HG03139 (cell line): Measurements from ENCODE around the gene GGTLC1.
A peak's percentile ranks its signal among the peaks of the same experiment; 100 is the strongest.

Source experiments
- ATAC-seq: cut with Tn5 transposase; IDR thresholded peaks from one replicate; pipeline ENCODE4 v1.9.1; 2021; ENCODE audit not compliant: unreplicated experiment

Gene GGTLC1

DNA sequence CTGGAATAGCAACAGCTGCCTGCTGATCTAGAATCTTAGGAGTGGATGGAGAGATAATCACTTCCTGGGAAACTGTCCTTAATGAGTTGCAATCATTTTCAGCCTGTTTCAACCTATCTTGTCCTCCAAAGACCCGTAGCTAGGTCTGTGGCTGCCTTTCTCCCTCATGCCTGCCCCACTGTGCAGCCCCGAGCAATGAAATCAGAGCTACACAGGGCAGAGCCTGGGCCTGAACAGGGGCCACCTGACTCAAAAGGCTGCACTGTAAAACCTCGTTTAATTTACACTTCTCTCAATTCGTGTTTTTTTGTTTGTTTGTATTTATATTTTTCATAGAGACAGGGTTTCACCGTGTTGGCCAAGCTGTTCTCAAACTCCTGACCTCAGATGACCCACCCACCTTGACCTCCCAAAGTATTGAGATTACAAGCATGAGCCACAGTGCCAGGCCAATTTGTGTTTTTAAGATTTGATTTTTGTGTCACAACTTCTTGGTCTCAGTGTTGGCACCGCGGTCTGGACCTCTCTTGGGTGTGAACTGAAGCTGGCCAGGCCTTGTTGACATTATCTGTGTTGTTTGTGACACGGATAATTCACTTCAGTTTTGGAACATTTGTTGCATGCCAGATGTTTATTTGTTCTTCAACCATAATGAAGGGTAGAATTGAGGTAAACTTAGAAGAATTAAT lies 21.5 kb downstream of the GGTLC1 start:
- no peak for ATAC-seq

DNA sequence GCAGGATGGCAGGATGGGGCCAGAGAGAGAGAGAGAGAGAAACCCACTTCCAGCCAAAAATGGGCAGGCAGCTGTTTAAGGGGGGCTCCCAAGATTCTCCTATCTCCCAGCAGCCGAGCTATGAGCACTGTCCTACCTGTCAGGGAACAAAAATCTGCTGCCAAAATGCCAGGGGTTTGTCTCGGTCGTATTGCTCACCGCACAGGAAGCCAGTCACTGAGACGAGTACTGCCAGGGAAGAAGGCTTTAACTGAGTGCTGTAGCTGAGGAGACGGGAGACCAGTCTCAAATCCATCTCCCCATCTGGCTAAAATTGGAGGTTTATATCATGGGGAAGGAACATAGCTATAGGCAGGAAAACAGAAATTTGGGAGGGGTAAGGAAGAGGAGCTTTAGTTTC lies 22.3 kb downstream of the GGTLC1 start:
- no peak for ATAC-seq

DNA sequence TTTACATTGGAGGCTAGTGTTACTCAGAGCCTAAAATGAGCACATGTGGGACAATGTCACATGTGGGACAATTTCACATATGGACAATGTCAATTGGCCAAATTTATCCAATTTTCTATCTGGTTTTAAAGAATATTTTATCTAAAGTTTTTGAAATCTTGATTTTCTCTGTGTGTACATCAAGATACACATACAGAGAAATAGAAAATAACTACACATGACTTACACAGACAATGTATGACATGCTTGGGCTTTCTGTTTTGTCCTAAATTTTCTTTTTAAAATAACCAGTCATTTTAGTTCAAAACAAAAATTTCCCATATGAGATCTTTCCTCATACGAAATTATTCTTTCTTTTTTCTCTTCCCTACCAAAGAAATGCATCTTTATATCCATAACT lies 24.6 kb downstream of the GGTLC1 start:
- ATAC-seq, result no peak

DNA sequence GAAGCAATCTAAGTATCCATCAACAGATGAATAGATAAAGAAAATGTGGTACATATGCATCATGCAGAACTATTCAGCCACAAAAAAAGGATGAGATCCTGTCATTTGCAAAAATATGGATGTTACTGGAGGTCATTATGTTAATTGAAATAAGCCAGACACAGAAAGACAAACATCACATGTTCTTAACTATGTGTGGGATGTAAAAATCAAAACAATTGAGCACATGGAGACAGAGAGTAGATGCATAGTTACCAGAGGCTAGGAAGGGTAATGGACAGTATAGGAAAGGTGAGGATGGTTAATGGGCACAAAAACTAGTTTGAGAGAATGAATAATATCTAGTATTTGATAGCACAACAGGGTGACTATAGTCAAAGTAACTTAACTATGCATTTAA lies 26.3 kb downstream of the GGTLC1 start:
- no peak for ATAC-seq

DNA sequence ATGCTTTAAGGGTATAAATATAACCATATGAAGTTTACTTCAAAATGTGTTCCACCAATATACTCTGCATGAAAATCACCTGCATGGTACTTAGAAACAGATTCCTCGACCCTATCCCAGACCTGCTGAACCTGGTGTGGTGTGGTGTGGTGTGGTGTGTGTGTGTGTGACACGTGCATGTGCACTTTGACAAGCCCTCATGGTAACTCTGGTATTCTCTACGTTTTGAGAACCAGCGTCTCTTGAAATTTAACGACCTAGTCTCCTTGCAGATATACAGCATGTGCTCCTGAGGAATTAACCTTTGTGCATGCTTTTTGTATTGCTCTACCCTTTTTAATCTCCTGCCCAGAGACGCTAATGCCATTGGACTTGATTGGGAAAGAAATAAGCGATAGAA lies 29.5 kb downstream of the GGTLC1 start:
- ATAC-seq, result no peak

DNA sequence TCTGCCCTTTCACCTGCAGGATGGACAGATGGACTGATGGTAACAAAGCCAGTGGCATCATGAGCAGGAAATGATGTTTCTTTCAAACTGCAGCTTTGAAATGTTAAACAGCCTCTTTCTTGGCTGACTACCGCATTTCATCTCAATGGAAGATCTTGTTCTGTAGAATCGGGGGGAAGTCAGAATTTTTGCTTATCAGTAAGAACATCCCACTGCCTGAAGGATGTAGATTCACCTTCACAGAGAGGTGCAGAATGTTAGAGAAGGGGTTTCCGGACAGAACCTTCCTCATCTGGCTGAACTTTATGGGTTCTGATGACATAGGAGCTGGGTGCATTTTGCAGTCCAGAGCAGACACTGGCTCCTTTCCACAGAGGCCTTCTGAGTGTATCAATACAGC lies 32.7 kb downstream of the GGTLC1 start:
- ATAC-seq, result no peak

DNA sequence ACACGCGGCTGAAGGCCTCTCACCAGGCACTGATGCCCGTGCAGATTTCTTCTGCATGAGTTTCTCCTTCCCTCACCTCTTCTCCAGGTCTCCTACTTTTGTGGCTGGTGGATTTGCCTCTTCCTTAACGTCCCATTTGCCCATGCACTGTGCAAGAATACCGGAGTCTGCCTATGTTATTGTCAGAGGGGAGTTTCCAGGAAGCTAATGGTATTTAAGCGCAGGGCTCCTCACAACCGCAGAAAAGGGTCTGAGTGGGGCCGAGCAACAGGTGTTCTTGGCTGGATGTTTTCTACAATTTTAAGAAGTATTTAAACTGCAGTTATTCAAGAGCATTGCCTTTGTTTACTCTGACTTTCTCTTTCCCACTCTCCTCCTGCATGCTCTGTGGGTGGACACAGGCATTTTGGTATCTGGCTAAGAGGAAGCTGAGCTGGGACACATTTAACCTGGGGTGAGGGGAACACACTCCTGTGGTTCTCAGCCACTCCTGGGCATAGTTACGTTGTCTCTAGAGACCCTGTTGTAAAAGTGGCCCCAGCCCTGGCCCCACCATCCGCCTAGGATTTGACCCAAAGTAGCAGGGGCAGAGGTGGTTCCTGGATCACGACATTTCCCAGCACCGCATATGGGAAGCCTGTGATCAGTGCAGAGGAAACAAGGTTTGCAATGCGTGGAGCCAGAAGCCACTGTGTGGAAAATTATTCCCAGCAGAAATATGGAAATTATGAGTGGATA lies 34.4 kb downstream of the GGTLC1 start:
- ATAC-seq, result no peak

DNA sequence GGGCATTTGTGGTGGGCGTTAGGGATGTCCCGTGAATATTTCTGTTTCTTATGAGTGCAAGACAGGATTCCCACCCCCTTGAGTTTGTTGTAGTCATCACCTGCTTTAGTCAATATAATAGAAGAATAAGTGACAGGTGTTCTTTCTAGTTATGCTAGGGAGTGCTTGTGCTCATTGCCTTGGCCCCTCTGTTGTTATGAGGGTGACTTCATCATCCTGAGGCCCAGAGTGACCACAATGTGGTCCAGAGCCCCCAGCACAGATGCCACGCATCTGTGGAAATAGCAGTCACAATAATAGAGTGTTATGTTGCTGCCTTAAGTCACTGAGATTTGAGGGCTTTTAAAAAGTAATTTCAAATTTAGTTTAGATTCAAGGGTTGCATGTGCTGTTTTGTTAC lies 42.4 kb downstream of the GGTLC1 start:
- no peak for ATAC-seq

DNA sequence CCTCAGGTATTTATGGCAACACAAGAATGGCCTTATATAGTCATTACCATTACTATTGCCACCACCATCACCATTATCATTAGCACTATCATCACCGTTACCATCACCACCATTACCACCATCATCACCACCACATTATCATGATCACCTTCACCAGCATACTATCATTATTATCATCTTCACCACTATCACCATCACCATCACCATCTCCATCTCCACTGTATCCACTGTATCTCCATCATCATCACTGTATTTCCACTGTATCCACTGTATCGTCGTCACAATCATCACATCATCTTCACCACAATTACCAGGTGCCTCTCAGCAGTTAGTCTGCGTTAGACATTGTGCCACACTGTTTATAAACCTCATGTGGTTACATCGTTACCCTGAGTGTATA lies 45.3 kb downstream of the GGTLC1 start:
- no peak for ATAC-seq

DNA sequence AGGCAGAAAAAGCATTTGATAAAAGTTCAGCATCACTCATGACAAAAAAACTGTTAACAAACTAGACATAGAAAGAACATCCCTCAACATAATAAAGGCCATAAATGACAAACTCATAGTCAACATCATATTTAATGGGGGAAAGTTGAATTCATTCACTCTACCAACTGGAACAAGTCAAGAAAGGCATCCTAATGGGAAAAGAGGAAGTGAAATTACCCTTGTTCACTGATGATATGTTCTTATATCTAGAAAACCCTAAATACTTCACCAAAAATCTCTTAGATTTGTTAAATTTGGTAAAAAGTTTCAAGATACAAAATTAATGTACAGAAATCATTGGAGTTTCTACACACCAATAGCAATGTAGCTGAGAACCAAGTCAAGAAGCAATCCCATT lies 48.9 kb downstream of the GGTLC1 start:
- ATAC-seq, result no peak

DNA sequence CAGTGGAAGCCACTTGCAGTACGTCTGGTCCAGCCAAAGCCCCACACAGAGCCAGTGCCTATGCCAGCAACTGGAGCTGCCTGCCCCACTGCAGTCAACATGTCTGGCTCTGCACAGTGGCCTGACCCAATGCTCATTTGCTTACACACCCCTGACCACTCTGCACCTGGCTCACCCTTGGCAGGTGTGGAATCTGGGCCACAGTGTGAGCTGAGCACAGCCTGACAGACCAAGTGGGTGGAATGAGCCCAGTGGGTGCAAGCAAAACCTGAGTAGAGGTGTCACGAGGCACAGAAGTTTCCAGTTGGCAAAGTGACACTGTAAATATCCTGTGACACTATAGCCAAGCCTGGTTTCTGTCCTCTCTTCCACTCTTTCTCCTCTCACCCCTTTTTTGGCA lies 49.5 kb downstream of the GGTLC1 start:
- ATAC-seq, result no peak

DNA sequence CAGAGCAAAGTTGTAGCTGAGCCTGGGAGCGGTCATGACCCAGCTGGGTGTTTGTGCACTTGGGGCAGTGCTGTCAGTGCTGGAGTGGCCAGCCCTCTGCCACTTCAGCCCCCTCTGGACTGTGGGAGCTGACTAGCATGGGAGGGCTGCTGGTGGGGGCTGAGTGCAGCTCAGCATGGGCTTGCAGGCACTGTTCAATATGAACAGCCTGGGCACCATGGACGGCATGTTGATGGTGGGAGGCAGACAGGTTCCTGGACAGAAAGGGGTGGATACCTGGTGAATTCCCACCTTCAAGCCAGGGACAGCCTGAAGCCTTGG lies 50.5 kb downstream of the GGTLC1 start:
- ATAC-seq, result no peak

DNA sequence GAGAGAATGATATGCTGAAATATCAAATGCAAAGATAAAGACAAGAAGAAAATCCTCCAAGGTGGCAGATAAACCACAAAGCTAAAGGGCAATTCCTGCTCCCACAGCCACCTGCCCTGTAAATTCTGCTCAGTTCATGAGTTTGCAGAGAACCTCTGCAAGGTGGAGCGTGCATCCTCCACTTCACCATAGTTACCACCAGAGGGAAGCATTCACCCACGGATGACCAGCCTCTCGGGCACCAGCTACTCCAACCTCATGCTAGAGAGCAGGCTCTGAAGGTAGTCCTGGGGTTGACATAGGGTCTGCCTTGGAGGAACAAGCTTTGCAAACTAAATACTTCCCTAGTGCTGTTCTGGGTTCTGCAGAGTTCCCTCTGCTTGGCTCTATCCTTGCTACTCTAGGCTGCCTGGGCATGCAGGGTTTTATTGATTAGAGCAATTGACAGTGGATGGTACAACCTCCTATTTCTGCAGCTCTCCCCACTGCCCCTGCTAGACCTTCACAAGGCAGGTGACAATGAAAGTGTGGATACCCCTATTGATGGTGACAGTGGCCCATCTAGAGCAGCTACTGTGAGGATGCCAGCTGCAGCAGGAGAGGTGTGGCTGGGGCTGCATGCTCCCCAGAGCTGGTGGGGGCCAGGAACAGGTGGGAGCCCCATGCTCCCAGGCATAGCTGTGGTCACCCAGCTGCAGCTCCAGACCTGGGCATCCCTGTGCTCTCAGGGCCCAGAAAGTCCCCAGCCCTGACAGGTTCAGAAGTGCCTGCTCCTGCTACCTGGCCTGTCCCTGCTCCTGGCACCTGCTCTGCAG lies 51.1 kb downstream of the GGTLC1 start:
- ATAC-seq, result peak; percentile 85
